IPS-20b (cell line): ENCODE data around the gene XRRA1.
"Not testable (repeated sequence)": the region's sequence is repeated elsewhere in the genome, so short reads cannot be mapped to it uniquely, and the experiment has no call there.

Source experiments
- H3K27ac ChIP-seq: one replicate; pipeline ENCODE4 v1.5.1; 2013; ENCODE audit warnings: low read length
- H3K27me3 ChIP-seq: 2 replicates; pipeline ENCODE4 v1.6.1; 2013; ENCODE audit warnings: mild to moderate bottlenecking, low read length, inconsistent platforms; ENCODE audit not compliant: insufficient read depth
- H3K36me3 ChIP-seq: 2 replicates; pipeline ENCODE4 v1.6.1; 2013; ENCODE audit warnings: low read depth, mild to moderate bottlenecking, inconsistent platforms, low read length, moderate library complexity; ENCODE audit not compliant: insufficient read depth
- H3K4me1 ChIP-seq: 2 replicates; pipeline ENCODE4 v1.6.1; 2013; ENCODE audit warnings: mild to moderate bottlenecking, control low read depth, inconsistent platforms, low read length, moderate library complexity; ENCODE audit not compliant: insufficient read depth
- H3K4me3 ChIP-seq: 2 replicates; pipeline ENCODE4 v1.5.1; 2013; ENCODE audit warnings: mild to moderate bottlenecking, low read length, inconsistent platforms
- H3K9ac ChIP-seq: 2 replicates; pipeline ENCODE4 v1.6.1; 2013; ENCODE audit warnings: low read depth, mild to moderate bottlenecking, inconsistent platforms, low read length, moderate library complexity
- H3K9me3 ChIP-seq: 2 replicates; pipeline ENCODE4 v1.6.1; 2013; ENCODE audit warnings: mild to moderate bottlenecking, low read depth, low read length, inconsistent platforms; ENCODE audit not compliant: insufficient read depth

The XRRA1 gene

GRCh38 chr11:74971424-74971823 lies 22.5 kb upstream of the XRRA1 start:
- Histone ChIP-seq H3K9me3 (no peaks in the 10 kb centered on the region), H3K4me3 (no peak overlapping the region), H3K27me3 (no peaks in the 10 kb centered on the region), H3K36me3 (peaks cover 80% of the 10 kb centered on the region), H3K27ac (no peak overlapping the region), H3K9ac (no peak overlapping the region), H3K4me1 (no peaks in the 10 kb centered on the region)

- Histone ChIP-seq H3K4me3 (no peak overlapping the region), H3K9ac (no peak overlapping the region), H3K9me3 (no peaks in the 10 kb centered on the region), H3K4me1 (no peaks in the 10 kb centered on the region), H3K27ac (no peak overlapping the region), H3K27me3 (no peaks in the 10 kb centered on the region), H3K36me3 (peaks cover 80% of the 10 kb centered on the region)
These were observed 22.0 kb upstream of the XRRA1 start for GRCh38 chr11:74970852-74971395.

- Histone ChIP-seq H3K4me3 (no peak overlapping the region), H3K36me3 (peaks cover 61% of the 10 kb centered on the region), H3K9ac (no peak overlapping the region), H3K9me3 (no peaks in the 10 kb centered on the region), H3K4me1 (no peaks in the 10 kb centered on the region), H3K27me3 (no peaks in the 10 kb centered on the region), H3K27ac (no peak overlapping the region)
These were observed 17.8 kb upstream of the XRRA1 start for GRCh38 chr11:74966651-74967050.

- H3K9ac ChIP-seq, H3K27me3 ChIP-seq, H3K27ac ChIP-seq, H3K4me3 ChIP-seq, H3K9me3 ChIP-seq, H3K4me1 ChIP-seq: not testable (repeated sequence)
- H3K36me3 ChIP-seq = peaks cover 27% of the 10 kb centered on the region; the same call in 1 of the 2 replicates
These were observed 11.2 kb upstream of the XRRA1 start for GRCh38 chr11:74960128-74960527.

GRCh38 chr11:74957937-74958629 lies 9.2 kb upstream of the XRRA1 start:
- H3K27me3 ChIP-seq = no peaks in the 10 kb centered on the region
- H3K9ac ChIP-seq = no peak overlapping the region
- H3K36me3 ChIP-seq = peaks cover 20% of the 10 kb centered on the region; the same call in 1 of the 2 replicates
- H3K9me3 ChIP-seq = no peaks in the 10 kb centered on the region
- H3K27ac ChIP-seq = no peak overlapping the region
- 0 out of 2 replicates have a peak, but pooled peaks cover 4% of the 10 kb centered on the region for H3K4me1 ChIP-seq
- H3K4me3 ChIP-seq = no peak overlapping the region

GRCh38 chr11:74956397-74957015 lies 7.6 kb upstream of the XRRA1 start:
- Histone ChIP-seq H3K27me3 (no peaks in the 10 kb centered on the region), H3K9me3 (no peaks in the 10 kb centered on the region), H3K27ac (no peak overlapping the region), H3K4me3 (no peak overlapping the region), H3K4me1 (0 out of 2 replicates have a peak, but pooled peaks cover 4% of the 10 kb centered on the region), H3K36me3 (peaks cover 27% of the 10 kb centered on the region), H3K9ac (no peak overlapping the region)

- no peaks in the 10 kb centered on the region for H3K27me3 ChIP-seq
- peaks cover 23% of the 10 kb centered on the region for H3K36me3 ChIP-seq
- H3K9ac ChIP-seq = no peak overlapping the region
- no peak overlapping the region for H3K27ac ChIP-seq
- H3K4me3 ChIP-seq = no peak overlapping the region
- H3K9me3 ChIP-seq = no peaks in the 10 kb centered on the region
- 0 out of 2 replicates have a peak, but pooled peaks cover 6% of the 10 kb centered on the region for H3K4me1 ChIP-seq
These were observed 5.3 kb upstream of the XRRA1 start for GRCh38 chr11:74954199-74954598.

- Histone ChIP-seq H3K9me3 (no peaks in the 10 kb centered on the region), H3K36me3 (peaks cover 17% of the 10 kb centered on the region), H3K4me3 (no peak overlapping the region), H3K27ac (no peak overlapping the region), H3K4me1 (peaks cover 4% of the 10 kb centered on the region; the same call in 1 of the 2 replicates), H3K9ac (no peak overlapping the region), H3K27me3 (no peaks in the 10 kb centered on the region)
These were observed 4.6 kb upstream of the XRRA1 start for GRCh38 chr11:74953451-74953850.

GRCh38 chr11:74952752-74953151 lies 3.9 kb upstream of the XRRA1 start:
- Histone ChIP-seq H3K36me3 (peaks cover 16% of the 10 kb centered on the region), H3K4me1 (peaks cover 3% of the 10 kb centered on the region; the same call in 1 of the 2 replicates), H3K9ac (no peak overlapping the region), H3K9me3 (no peaks in the 10 kb centered on the region), H3K27me3 (no peaks in the 10 kb centered on the region), H3K27ac (no peak overlapping the region), H3K4me3 (no peak overlapping the region)

- Histone ChIP-seq H3K4me3 (no peak overlapping the region), H3K27me3 (no peaks in the 10 kb centered on the region), H3K36me3 (peaks cover 11% of the 10 kb centered on the region), H3K4me1 (peaks cover 3% of the 10 kb centered on the region; the same call in 1 of the 2 replicates), H3K9ac (no peak overlapping the region), H3K27ac (no peak overlapping the region), H3K9me3 (no peaks in the 10 kb centered on the region)
These were observed 2.3 kb upstream of the XRRA1 start for GRCh38 chr11:74951226-74951625.

GRCh38 chr11:74950374-74950969 lies 1.6 kb upstream of the XRRA1 start:
- Histone ChIP-seq H3K9ac (peak overlapping the region; percentile 97; the same call in 1 of the 2 replicates), H3K27me3 (no peaks in the 10 kb centered on the region), H3K4me1 (peaks cover 3% of the 10 kb centered on the region; the same call in 1 of the 2 replicates), H3K27ac (no peak overlapping the region), H3K4me3 (peak overlapping the region; percentile 98), H3K36me3 (peaks cover 11% of the 10 kb centered on the region), H3K9me3 (no peaks in the 10 kb centered on the region)
